Duodenal mucosa (tissue), 2 donors: Measurements from ENCODE around the gene DPF1.
A peak's percentile ranks its signal among the peaks of the same experiment; 100 is the strongest.

ENCODE experiments used
- H3K27ac ChIP-seq: one replicate; pipeline ENCODE4 v1.7.0; 2013; ENCODE audit warnings: low read depth, low read length
- H3K27me3 ChIP-seq, 2 donors: one replicate each; pipeline ENCODE4 v1.7.0; 2013; ENCODE audit warnings: low read length in 2 of 2, control low read depth in 1 of 2; ENCODE audit not compliant: insufficient read depth in 2 of 2, control insufficient read depth in 1 of 2
- H3K36me3 ChIP-seq, 2 donors: one replicate each; pipeline ENCODE4 v1.7.0; 2013; ENCODE audit warnings: low read length in 2 of 2, control low read depth in 1 of 2; ENCODE audit not compliant: insufficient read depth in 2 of 2, control insufficient read depth in 1 of 2
- H3K4me1 ChIP-seq, 2 donors: one replicate each; pipeline ENCODE4 v1.7.0; 2013; ENCODE audit warnings: low read length in 2 of 2, control low read depth in 1 of 2; ENCODE audit not compliant: insufficient read depth in 2 of 2, control insufficient read depth in 1 of 2
- H3K4me3 ChIP-seq, 2 donors: one replicate each; pipeline ENCODE4 v1.7.0; 2013; ENCODE audit warnings: low read length in 2 of 2, low read depth in 1 of 2
- H3K9ac ChIP-seq, 2 donors: one replicate each; pipeline ENCODE4 v1.7.0; 2013; ENCODE audit warnings: low read length in 2 of 2, low read depth in 1 of 2
- H3K9me3 ChIP-seq, 2 donors: one replicate each; pipeline ENCODE4 v1.7.0; 2013; ENCODE audit warnings: low read length in 2 of 2, control low read depth in 1 of 2; ENCODE audit not compliant: control insufficient read depth in 1 of 2

Gene DPF1

GRCh38 chr19:38224014-38224862, at the start of gene DPF1:
Gene DPF1, minus strand, starts transcription at chr19:38224222. Its CDS starts 80 bp downstream, at chr19:38224142.
- Histone ChIP-seq H3K4me1 (peaks cover 0 to 8% of the 10 kb centered on the region in 2 donors), H3K9ac (no peak within 1 kb of the TSS), H3K4me3 (peak within 1 kb of the TSS; percentile 47 to 68), H3K27ac (no peak within 1 kb of the TSS), H3K36me3 (no peaks in the 10 kb centered on the region), H3K27me3 (peaks cover 44 to 47% of the 10 kb centered on the region in 2 donors), H3K9me3 (no peaks in the 10 kb centered on the region)

- peak overlapping the region; percentile 54 for H3K27ac ChIP-seq
- no peak overlapping the region for H3K9ac ChIP-seq
- peaks cover 54 to 63% of the 10 kb centered on the region in 2 donors for H3K4me1 ChIP-seq
- H3K27me3 ChIP-seq: no peaks in the 10 kb centered on the region
- H3K4me3 ChIP-seq: peak overlapping the region in 1 of 2 donors; percentile 35
- H3K9me3 ChIP-seq: no peaks in the 10 kb centered on the region
- H3K36me3 ChIP-seq: no peaks in the 10 kb centered on the region
These were observed 49.5 kb upstream of the DPF1 start for GRCh38 chr19:38273499-38273898.

- no peaks in the 10 kb centered on the region for H3K9me3 ChIP-seq
- no peaks in the 10 kb centered on the region for H3K36me3 ChIP-seq
- H3K27ac ChIP-seq: no peak overlapping the region
- H3K4me1 ChIP-seq: peaks cover 54 to 61% of the 10 kb centered on the region in 2 donors
- H3K9ac ChIP-seq: no peak overlapping the region
- no peak overlapping the region for H3K4me3 ChIP-seq
- H3K27me3 ChIP-seq: no peaks in the 10 kb centered on the region
These were observed 46.7 kb upstream of the DPF1 start for GRCh38 chr19:38270587-38271167.

GRCh38 chr19:38268539-38268938, 44.5 kb upstream of the DPF1 start:
- H3K4me1 ChIP-seq: peaks cover 40 to 55% of the 10 kb centered on the region in 2 donors
- peak overlapping the region; percentile 26 for H3K27ac ChIP-seq
- no peaks in the 10 kb centered on the region for H3K27me3 ChIP-seq
- peak overlapping the region; percentile 58 to 68 for H3K9ac ChIP-seq
- no peaks in the 10 kb centered on the region for H3K36me3 ChIP-seq
- H3K4me3 ChIP-seq: peak overlapping the region; percentile 70 to 90
- H3K9me3 ChIP-seq: no peaks in the 10 kb centered on the region

GRCh38 chr19:38267761-38268483, 43.9 kb upstream of the DPF1 start:
- Histone ChIP-seq H3K9me3 (no peaks in the 10 kb centered on the region), H3K36me3 (no peaks in the 10 kb centered on the region), H3K4me1 (peaks cover 35 to 53% of the 10 kb centered on the region in 2 donors), H3K4me3 (peak overlapping the region; percentile 70 to 90), H3K27ac (peak overlapping the region; percentile 26), H3K27me3 (no peaks in the 10 kb centered on the region), H3K9ac (peak overlapping the region; percentile 68 to 73)

GRCh38 chr19:38266981-38267597, 43.1 kb upstream of the DPF1 start:
- H3K4me1 ChIP-seq: peaks cover 31 to 46% of the 10 kb centered on the region in 2 donors
- H3K4me3 ChIP-seq: peak overlapping the region; percentile 70 to 90
- H3K27me3 ChIP-seq: no peaks in the 10 kb centered on the region
- H3K36me3 ChIP-seq: no peaks in the 10 kb centered on the region
- H3K9me3 ChIP-seq: no peaks in the 10 kb centered on the region
- H3K27ac ChIP-seq: peak overlapping the region; percentile 78
- H3K9ac ChIP-seq: peak overlapping the region; percentile 68 to 73

- H3K36me3 ChIP-seq: no peaks in the 10 kb centered on the region
- peak overlapping the region; percentile 70 to 90 for H3K4me3 ChIP-seq
- peaks cover 31 to 41% of the 10 kb centered on the region in 2 donors for H3K4me1 ChIP-seq
- H3K27me3 ChIP-seq: no peaks in the 10 kb centered on the region
- H3K27ac ChIP-seq: peak overlapping the region; percentile 93
- peak overlapping the region; percentile 86 to 98 for H3K9ac ChIP-seq
- no peaks in the 10 kb centered on the region for H3K9me3 ChIP-seq
These were observed 42.0 kb upstream of the DPF1 start for GRCh38 chr19:38265921-38266429.

GRCh38 chr19:38265213-38265861, 41.3 kb upstream of the DPF1 start:
- H3K27me3 ChIP-seq: no peaks in the 10 kb centered on the region
- H3K9ac ChIP-seq: peak overlapping the region; percentile 86 to 98
- H3K4me3 ChIP-seq: peak overlapping the region; percentile 70 to 90
- H3K27ac ChIP-seq: peak overlapping the region; percentile 93
- H3K36me3 ChIP-seq: no peaks in the 10 kb centered on the region
- peaks cover 24 to 36% of the 10 kb centered on the region in 2 donors for H3K4me1 ChIP-seq
- H3K9me3 ChIP-seq: no peaks in the 10 kb centered on the region

GRCh38 chr19:38264486-38265212, 40.6 kb upstream of the DPF1 start, which contains the start of gene SPINT2:
Gene SPINT2, plus strand, starts transcription at chr19:38264573. Its CDS starts 320 bp downstream, at chr19:38264893.
- Histone ChIP-seq H3K4me3 (peak within 1 kb of the TSS; percentile 70 to 90), H3K27ac (peak within 1 kb of the TSS; percentile 93), H3K9ac (peak within 1 kb of the TSS; percentile 86 to 98), H3K4me1 (peaks cover 18 to 32% of the 10 kb centered on the region in 2 donors), H3K9me3 (no peaks in the 10 kb centered on the region), H3K36me3 (no peaks in the 10 kb centered on the region), H3K27me3 (no peaks in the 10 kb centered on the region)
